ENCODE measurements around the gene IMPA2. TPM values are rescaled to one million over a fixed set of nuclear protein-coding genes. Genes with fewer than 3 reads are reported as not detected.
A peak's percentile ranks its signal among the peaks of the same experiment; 100 is the strongest.
"Not testable (repeated sequence)": the region's sequence is repeated elsewhere in the genome, so short reads cannot be mapped to it uniquely, and the experiment has no call there.

Gene IMPA2
- total RNA-seq, 1 experiment from 2014 or later = 79.9 TPM

- no peak overlapping the region for H3K4me3 ChIP-seq (ENCODE audit: low read depth, low read length)
- Mint-ChIP-seq H3K36me3 (ENCODE audit: insufficient read depth, unreplicated experiment) (no peaks in the 10 kb centered on the region), H3K27ac (ENCODE audit: unreplicated experiment) (no peak overlapping the region), H3K4me1 (ENCODE audit: low read depth, unreplicated experiment) (no peaks in the 10 kb centered on the region), H3K9me3 (ENCODE audit: unreplicated experiment) (no peaks in the 10 kb centered on the region), H3K4me3 (ENCODE audit: unreplicated experiment) (no peak overlapping the region), H3K27me3 (ENCODE audit: insufficient read depth, unreplicated experiment) (peaks cover 5% of the 10 kb centered on the region)
- ChIA-PET CTCF (no interaction called here), POLR2A (no interaction called here)
- no peaks in the 10 kb centered on the region for H3K4me1 ChIP-seq
- H3K36me3 ChIP-seq (ENCODE audit: control insufficient read depth, insufficient read depth, low read length) = no peaks in the 10 kb centered on the region
- H3K9me3 ChIP-seq = no peaks in the 10 kb centered on the region
- no TSS peak for BruUV-seq (replicated peaks)
- TF ChIP-seq CTCF (IDR thresholded peaks at IDR 0.05; ENCODE audit: insufficient read depth in 1 of 2, low read depth in 1 of 2, low read length in 1 of 2, severe bottlenecking in 1 of 2, unreplicated experiment in 1 of 2) = no peak
- H3K27me3 ChIP-seq (replicated peaks; ENCODE audit: control insufficient read depth, insufficient read depth, low read length) = no peaks in the 10 kb centered on the region
- DNase-seq = no peak
- intact Hi-C loops (cut with micrococcal nuclease; ENCODE audit: unreplicated experiment) = no loop called here
These were observed 85.7 kb downstream of the IMPA2 start for GRCh38 chr18:12066910-12067511.

- CTCF ChIA-PET = interaction anchor here (0.8 to 1.1 kb wide), 5 partner anchors 8 to 335 kb away, joined by 3 to 8 read pairs (median 3); no protein-coding TSS in a partner anchor
- no peak overlapping the region for H3K4me3 ChIP-seq (ENCODE audit: low read depth, low read length)
- BruUV-seq (replicated peaks) = no TSS peak
- no peaks in the 10 kb centered on the region for H3K4me1 Mint-ChIP-seq (ENCODE audit: low read depth, unreplicated experiment)
- no peaks in the 10 kb centered on the region for H3K9me3 Mint-ChIP-seq (ENCODE audit: unreplicated experiment)
- DNase-seq = no peak
- POLR2A ChIA-PET = no interaction called here
- no peaks in the 10 kb centered on the region for H3K36me3 Mint-ChIP-seq (ENCODE audit: insufficient read depth, unreplicated experiment)
- H3K36me3 ChIP-seq (ENCODE audit: control insufficient read depth, insufficient read depth, low read length) = no peaks in the 10 kb centered on the region
- H3K4me1 ChIP-seq = no peaks in the 10 kb centered on the region
- no peak for TF ChIP-seq CTCF (IDR thresholded peaks at IDR 0.05; ENCODE audit: insufficient read depth in 1 of 2, low read depth in 1 of 2, low read length in 1 of 2, severe bottlenecking in 1 of 2, unreplicated experiment in 1 of 2)
- peaks cover 8% of the 10 kb centered on the region for H3K27me3 Mint-ChIP-seq (ENCODE audit: insufficient read depth, unreplicated experiment)
- no peak overlapping the region for H3K27ac Mint-ChIP-seq (ENCODE audit: unreplicated experiment)
- no peaks in the 10 kb centered on the region for H3K9me3 ChIP-seq
- intact Hi-C loops (cut with micrococcal nuclease; ENCODE audit: unreplicated experiment) = no loop called here
- no peaks in the 10 kb centered on the region for H3K27me3 ChIP-seq (replicated peaks; ENCODE audit: control insufficient read depth, insufficient read depth, low read length)
- peak overlapping the region; percentile 69 for H3K4me3 Mint-ChIP-seq (ENCODE audit: unreplicated experiment)
These were observed 86.4 kb downstream of the IMPA2 start for GRCh38 chr18:12067671-12068070.

- H3K4me3 ChIP-seq (ENCODE audit: low read depth, low read length) = peak overlapping the region; percentile 12
- not testable (repeated sequence) for BruUV-seq (replicated peaks); H3K36me3 Mint-ChIP-seq (ENCODE audit: insufficient read depth, unreplicated experiment)
These were observed 87.1 kb downstream of the IMPA2 start for GRCh38 chr18:12068316-12068949.

More at GRCh38 chr18:12068316-12068949, 87.1 kb downstream of the IMPA2 start:
- DNase-seq = peak in 1 of 2 experiments; percentile 72
- POLR2A ChIA-PET; intact Hi-C loops (cut with micrococcal nuclease; ENCODE audit: unreplicated experiment); H3K9me3 Mint-ChIP-seq (ENCODE audit: unreplicated experiment); H3K36me3 ChIP-seq (ENCODE audit: control insufficient read depth, insufficient read depth, low read length); H3K4me1 ChIP-seq; H3K27me3 ChIP-seq (replicated peaks; ENCODE audit: control insufficient read depth, insufficient read depth, low read length); H3K9me3 ChIP-seq; H3K27ac Mint-ChIP-seq (ENCODE audit: unreplicated experiment); H3K4me1 Mint-ChIP-seq (ENCODE audit: low read depth, unreplicated experiment): not testable (repeated sequence)
- peak; percentile 38 to 54 for TF ChIP-seq CTCF (IDR thresholded peaks at IDR 0.05; ENCODE audit: insufficient read depth in 1 of 2, low read depth in 1 of 2, low read length in 1 of 2, severe bottlenecking in 1 of 2, unreplicated experiment in 1 of 2)
- Mint-ChIP-seq H3K4me3 (ENCODE audit: unreplicated experiment) (peak overlapping the region; percentile 69), H3K27me3 (ENCODE audit: insufficient read depth, unreplicated experiment) (peaks cover 11% of the 10 kb centered on the region)
- CTCF ChIA-PET = interaction anchor here (0.6 to 1.1 kb wide), 7 partner anchors 9 to 335 kb away, joined by 3 to 8 read pairs (median 3); no protein-coding TSS in a partner anchor

All from Caco-2 (cell line).